ENCODE results near the gene TAMALIN. TPM values are rescaled to one million over a fixed set of nuclear protein-coding genes. Genes with fewer than 3 reads are reported as not detected.

The TAMALIN gene
- total RNA-seq, 1 donor from 2014 or later = 53.3 TPM

DNA sequence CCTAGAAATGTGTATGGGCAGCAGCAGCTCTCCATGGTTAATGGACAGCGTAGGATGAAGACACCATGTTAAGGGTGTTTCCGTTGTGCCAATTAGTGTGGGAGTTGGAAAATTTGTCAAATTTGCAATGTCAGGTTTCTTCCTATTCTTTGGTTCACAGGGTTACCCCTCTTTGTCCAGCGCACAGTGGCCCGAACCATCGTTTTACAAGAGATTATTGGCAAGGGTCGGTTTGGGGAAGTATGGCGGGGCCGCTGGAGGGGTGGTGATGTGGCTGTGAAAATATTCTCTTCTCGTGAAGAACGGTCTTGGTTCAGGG lies 26.0 kb upstream of the TAMALIN start:
- DNase-seq (ENCODE audit: extremely low read depth, low read depth, low spot score) = no peak

- DNase-seq (ENCODE audit: extremely low read depth, low read depth, low spot score) = no peak
These were observed 22.1 kb upstream of the TAMALIN start for GRCh38 chr12:51984657-51985056.

DNA sequence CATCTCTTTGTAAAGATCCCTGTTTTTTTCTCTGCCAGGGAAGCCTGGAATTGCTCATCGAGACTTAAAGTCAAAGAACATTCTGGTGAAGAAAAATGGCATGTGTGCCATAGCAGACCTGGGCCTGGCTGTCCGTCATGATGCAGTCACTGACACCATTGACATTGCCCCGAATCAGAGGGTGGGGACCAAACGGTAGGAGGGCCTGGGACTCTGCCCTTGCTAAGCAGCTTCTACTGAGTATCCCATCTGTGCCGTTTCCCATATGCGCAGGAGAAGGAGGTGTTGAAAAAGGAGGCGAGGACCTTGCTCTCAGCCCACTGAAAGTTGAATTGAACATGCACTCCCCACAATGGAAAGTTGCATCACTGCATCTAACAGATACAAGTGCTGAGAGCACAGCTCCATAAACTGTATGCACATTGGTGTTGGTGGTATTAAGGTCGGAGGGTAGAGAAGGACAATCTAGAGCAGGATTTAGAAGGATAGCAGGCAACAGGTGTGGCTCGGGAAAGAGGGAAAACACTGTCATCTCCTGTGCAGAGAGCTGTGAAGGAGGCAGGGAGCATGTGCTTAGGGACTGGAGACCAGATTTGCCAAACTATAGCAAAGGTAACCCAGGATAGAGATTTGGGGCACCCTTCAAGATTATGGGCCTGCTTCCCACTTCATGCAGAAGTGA lies 21.5 kb upstream of the TAMALIN start:
- DNase-seq (ENCODE audit: extremely low read depth, low read depth, low spot score) = no peak

- DNase-seq (ENCODE audit: extremely low read depth, low read depth, low spot score) = no peak
These were observed 19.9 kb upstream of the TAMALIN start for GRCh38 chr12:51986834-51987233.

GRCh38 chr12:51992246-51992645 lies 14.5 kb upstream of the TAMALIN start:
- no peak for DNase-seq (ENCODE audit: extremely low read depth, low read depth, low spot score)

DNA sequence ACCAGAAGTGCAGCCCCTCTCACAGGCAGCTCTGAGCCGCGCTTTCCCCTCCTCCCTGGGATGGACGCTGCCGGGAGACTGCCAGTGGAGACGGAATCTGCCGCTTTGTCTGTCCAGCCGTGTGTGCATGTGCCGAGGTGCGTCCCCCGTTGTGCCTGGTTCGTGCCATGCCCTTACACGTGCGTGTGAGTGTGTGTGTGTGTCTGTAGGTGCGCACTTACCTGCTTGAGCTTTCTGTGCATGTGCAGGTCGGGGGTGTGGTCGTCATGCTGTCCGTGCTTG lies 12.3 kb upstream of the TAMALIN start:
- DNase-seq (ENCODE audit: extremely low read depth, low read depth, low spot score) = no peak

- no peak for DNase-seq (ENCODE audit: extremely low read depth, low read depth, low spot score)
These were observed 11.8 kb upstream of the TAMALIN start for GRCh38 chr12:51994959-51995358.

- no peak for DNase-seq (ENCODE audit: extremely low read depth, low read depth, low spot score)
These were observed 9.6 kb upstream of the TAMALIN start for GRCh38 chr12:51997136-51997535.

DNA sequence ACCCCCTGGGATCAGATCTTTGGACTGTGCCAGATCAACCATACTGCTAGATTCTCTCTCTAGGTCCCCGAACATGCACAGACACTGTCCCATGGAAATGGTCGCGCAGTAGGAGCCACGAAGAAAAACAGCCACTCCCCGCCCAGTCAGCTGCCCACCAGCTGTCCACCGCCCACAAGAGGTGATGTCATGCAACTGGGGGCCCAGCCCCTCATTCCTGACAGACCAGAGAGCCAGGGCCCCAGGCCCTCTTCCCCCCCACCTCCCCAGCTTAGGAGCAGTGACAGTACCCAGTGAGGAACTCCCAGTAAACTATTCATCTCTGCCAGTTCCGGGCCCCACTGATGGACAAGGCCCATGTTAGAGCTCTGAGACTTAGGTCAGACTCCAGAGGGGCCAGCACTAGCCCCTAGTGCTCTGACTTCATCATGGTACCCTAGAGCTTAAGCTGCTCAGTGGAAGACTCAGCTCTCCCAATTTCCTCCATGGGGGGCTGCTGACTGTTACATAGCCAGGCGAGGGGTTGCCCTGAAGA lies 3.7 kb upstream of the TAMALIN start:
- DNase-seq (ENCODE audit: extremely low read depth, low read depth, low spot score) = no peak

- DNase-seq (ENCODE audit: extremely low read depth, low read depth, low spot score) = no peak
These were observed 3.2 kb upstream of the TAMALIN start for GRCh38 chr12:52003591-52003990.

- no peak for DNase-seq (ENCODE audit: extremely low read depth, low read depth, low spot score)
These were observed 2.6 kb upstream of the TAMALIN start for GRCh38 chr12:52004042-52004648.

DNA sequence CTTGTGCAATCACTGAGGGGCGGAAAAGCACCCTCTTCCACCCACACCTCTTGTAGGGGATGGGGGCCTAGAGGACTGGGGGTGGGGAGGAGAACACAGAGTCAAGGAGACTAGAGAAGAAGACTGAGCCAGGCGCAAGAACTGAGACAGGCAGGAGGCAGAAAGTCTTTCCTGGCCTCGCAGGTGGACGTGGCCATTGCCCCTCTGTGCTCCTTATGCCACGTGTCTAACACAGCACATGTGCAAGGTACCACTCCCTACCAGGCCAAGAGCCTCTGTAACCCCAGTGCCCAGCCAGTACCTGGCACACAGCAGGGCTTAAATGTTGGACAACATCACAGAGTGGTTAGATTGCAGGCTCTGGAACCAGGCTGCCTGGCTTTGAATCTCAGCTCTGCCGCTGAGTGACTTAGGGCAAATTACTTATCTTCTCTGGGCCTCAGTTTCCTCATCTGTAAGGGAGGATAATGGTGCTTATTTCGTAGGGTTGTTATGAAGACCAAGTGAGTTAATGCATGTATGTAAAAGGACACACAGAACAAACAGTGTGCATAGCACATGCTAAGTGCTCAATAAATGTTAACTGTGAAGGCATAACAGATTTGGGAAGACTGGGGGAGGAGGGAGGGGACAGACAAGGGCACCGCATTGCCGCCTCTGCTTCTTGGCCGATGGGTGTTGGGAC lies 1.4 kb upstream of the TAMALIN start:
- DNase-seq (ENCODE audit: extremely low read depth, low read depth, low spot score) = no peak

- no peak for DNase-seq (ENCODE audit: extremely low read depth, low read depth, low spot score)
These were observed 643 bp upstream of the TAMALIN start for GRCh38 chr12:52005903-52006703.

DNA sequence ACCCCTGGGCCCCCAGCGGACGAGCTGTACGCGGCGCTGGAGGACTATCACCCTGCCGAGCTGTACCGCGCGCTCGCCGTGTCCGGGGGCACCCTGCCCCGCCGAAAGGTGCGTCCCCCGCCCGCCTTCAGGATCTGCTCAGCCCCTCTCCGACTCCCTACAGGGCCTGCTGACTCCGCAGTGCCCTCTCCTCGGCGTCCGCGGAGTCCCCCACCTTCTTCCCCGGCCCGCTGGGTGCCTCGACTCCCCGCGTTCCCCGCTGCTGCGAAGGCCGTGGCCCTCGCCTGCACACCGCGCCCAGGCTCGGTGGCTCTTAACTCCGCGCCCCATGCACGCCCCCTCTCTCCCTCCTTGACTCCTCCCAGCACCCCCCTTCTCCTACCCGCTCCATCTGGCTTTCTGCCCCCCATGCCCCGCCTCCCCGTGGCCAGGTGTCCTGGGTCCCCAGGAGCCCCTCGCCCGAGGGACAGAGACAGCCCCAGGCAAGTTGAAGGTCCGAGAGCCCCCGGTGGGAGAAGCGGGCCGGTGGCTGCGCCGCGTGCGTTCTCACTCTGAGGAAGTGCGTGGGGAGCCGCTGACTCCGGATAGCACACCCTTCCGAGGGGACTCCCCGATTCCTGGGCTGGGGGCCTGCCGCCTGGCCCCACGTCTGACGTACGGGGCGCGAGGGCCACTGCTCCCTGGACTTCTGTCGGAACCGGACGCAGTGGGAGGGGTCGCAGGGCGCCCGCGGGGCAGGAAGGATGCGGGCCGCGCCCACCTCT lies 594 bp downstream of the TAMALIN start:
- DNase-seq (ENCODE audit: extremely low read depth, low read depth, low spot score) = no peak

- no peak for DNase-seq (ENCODE audit: extremely low read depth, low read depth, low spot score)
These were observed 1.3 kb downstream of the TAMALIN start for GRCh38 chr12:52007982-52008510.

DNA sequence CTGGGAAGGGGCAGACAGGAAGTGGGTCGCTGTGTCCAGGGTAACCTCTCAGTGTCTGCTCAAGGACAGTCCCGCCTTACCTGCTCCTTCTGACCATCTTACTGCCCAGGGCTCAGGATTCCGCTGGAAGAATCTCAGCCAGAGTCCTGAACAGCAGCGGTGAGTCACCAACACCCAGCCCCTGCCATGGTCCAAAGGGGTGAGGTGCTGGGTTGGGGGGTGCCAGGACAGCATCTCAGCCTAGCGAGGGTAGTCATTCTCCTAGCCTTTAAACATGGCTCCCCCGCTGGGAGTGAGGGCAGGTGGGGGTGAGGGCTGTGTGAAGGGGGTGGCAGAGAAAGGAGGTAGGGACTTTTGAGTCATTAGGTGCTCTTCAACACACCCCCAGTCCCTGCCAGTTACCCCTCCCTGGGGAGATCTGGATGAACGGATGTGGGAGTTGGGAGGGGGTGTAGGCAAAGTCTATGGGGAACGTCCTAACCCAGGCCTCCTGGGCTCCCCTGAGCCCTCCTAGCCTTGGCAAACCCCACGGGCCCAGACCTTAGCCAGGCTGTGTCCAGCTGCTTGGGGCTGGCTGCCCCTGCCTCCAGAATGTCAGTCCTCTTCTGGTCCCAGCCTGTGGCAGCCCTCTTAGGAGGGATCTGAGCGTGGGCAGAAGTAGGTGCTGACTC lies 2.5 kb downstream of the TAMALIN start:
- no peak for DNase-seq (ENCODE audit: extremely low read depth, low read depth, low spot score)

DNA sequence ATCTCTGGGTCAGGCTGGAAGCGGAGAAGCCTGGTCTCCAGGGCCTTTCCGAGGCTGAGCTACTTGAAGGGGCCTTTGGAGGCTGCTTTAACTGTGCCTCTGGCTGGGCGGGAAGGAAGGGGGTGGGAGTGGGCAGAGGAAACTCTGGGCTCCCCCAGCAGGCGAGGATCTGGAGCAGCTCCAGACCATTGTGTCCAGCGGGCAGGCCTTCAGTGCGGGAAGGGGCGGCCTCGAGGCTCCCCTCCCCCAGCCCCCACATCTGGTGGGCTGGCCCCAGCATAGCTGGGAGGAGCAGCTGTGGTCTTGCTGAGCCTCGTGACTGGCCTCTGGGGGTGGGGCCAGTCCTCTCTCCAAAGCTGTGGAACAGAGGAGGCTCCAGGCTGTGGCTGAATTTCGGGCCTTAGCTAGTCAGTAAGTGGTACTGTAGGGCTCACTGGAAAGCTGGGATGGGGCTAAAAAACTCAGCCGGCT lies 3.4 kb downstream of the TAMALIN start:
- no peak for DNase-seq (ENCODE audit: extremely low read depth, low read depth, low spot score)

DNA sequence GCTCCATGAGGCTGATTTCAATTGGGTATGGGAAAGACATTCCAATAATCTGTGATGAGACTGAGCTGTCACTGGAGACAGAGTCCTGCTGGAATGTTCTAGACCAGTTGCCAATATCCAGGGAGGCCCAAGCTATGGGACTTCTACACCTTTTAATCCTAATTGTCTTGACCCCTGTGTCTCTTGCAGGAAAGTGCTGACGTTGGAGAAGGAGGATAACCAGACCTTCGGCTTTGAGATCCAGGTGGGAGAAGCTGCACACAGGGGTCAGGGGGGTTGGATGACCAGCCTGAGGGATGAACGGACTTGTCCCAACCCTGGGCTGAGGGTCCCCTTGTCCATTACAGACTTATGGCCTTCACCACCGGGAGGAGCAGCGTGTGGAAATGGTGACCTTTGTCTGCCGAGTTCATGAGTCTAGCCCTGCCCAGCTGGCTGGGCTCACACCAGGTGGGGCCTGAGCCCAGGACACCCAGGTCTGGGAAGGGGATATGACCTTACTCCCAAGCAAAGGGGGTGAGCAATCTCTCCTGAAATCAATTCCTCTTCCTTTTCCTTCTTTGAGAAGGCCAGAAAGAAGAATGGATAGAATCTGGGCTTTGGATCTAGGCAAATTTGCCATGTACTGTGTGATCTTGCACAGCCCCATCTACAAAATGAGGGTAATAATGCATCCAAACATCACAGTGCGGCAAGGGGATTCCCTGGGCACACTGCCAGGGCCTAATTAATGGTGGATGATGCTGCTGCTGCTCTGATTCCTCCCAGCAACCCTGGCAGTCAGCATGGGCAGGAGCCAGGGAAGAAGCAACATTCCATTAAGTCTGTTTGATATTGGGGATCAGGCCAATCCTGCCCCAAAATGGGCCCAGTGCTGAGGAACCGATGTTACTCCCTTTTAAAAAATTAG lies 4.2 kb downstream of the TAMALIN start:
- no peak for DNase-seq (ENCODE audit: extremely low read depth, low read depth, low spot score)
